HepG2 (cell line): ENCODE measurements around the gene FAM222B. TPM values are rescaled to one million over a fixed set of nuclear protein-coding genes. Genes with fewer than 3 reads are reported as not detected.

Source experiments
- ADNP ChIP-seq: sonication (generic); formaldehyde crosslinking; IDR thresholded peaks from 2 replicates; pipeline ENCODE4 v1.4.0; 2020; ENCODE audit warnings: missing genetic modification reagents
- AKNA ChIP-seq: sonication (generic); formaldehyde crosslinking; IDR thresholded peaks from 2 replicates; pipeline ENCODE4 v1.4.0; 2020; ENCODE audit warnings: missing genetic modification reagents, borderline replicate concordance
- ATF1 ChIP-seq: IDR thresholded peaks from 2 replicates; pipeline ENCODE4 v1.6.1; 2016; ENCODE audit warnings: mild to moderate bottlenecking, control low read depth
- FOXO4 ChIP-seq: sonication (generic); formaldehyde crosslinking; conservative IDR thresholded peaks from 2 replicates; pipeline ENCODE4 v1.8.1; 2023; ENCODE audit warnings: missing genetic modification reagents
- FOXP1 ChIP-seq, 2 experiments: fragments of 450-650 bp in 1 of 2; IDR thresholded peaks; 2 replicates each; pipeline ENCODE4 v1.6.1; 2017 to 2018; ENCODE audit warnings: antibody characterized with exemption in 1 of 2
- IRX3 ChIP-seq: sonication (generic); formaldehyde crosslinking; IDR thresholded peaks from 2 replicates; pipeline ENCODE4 v1.8.1; 2023; ENCODE audit warnings: mild to moderate bottlenecking, low read depth, missing genetic modification reagents, borderline replicate concordance
- NFE2L2 ChIP-seq: fragments of 150-350 bp; IDR thresholded peaks from 2 replicates; pipeline ENCODE4 v1.6.1; 2014; ENCODE audit warnings: low read length
- PPARG ChIP-seq: conservative IDR thresholded peaks from 2 replicates; pipeline ENCODE4 v1.6.1; 2016; ENCODE audit warnings: missing biosample characterization, missing genetic modification reagents
- ZFYVE20 ChIP-seq: sonication (generic); formaldehyde crosslinking; IDR thresholded peaks from 2 replicates; pipeline ENCODE4 v1.8.0; 2023; ENCODE audit warnings: low read depth, mild to moderate bottlenecking, moderate library complexity, missing genetic modification reagents, borderline replicate concordance
- ZNF280D ChIP-seq: sonication (generic); formaldehyde crosslinking; IDR thresholded peaks from 2 replicates; pipeline ENCODE4 v1.5.1; 2020; ENCODE audit warnings: mild to moderate bottlenecking, missing genetic modification reagents
- ZNF383 ChIP-seq: sonication (generic); formaldehyde crosslinking; IDR thresholded peaks from 2 replicates; pipeline ENCODE4 v1.4.0; 2020; ENCODE audit warnings: missing genetic modification reagents, mild to moderate bottlenecking, borderline replicate concordance
- ZNF512 ChIP-seq: sonication (generic); formaldehyde crosslinking; IDR thresholded peaks from 2 replicates; pipeline ENCODE4 v1.4.0; 2020; ENCODE audit warnings: mild to moderate bottlenecking, missing genetic modification reagents
- ZNF782 ChIP-seq: sonication (generic); formaldehyde crosslinking; IDR thresholded peaks from 2 replicates; pipeline ENCODE4 v1.4.0; 2020; ENCODE audit warnings: missing genetic modification reagents, mild to moderate bottlenecking, borderline replicate concordance
- ZSCAN5A ChIP-seq: sonication (generic); formaldehyde crosslinking; IDR thresholded peaks from 2 replicates; pipeline ENCODE4 v1.8.0; 2022; ENCODE audit warnings: mild to moderate bottlenecking, missing genetic modification reagents, borderline replicate concordance
- polyA plus RNA-seq, 8 experiments: library from polyadenylated mRNA; depleted of rRNA in 3 of 8; stranded (reverse) in 7 of 8; unstranded in 1 of 8; fragments of >200 nt; fragmentation: Illumina TruSeq in 4 of 8; extraction: Trizol in 4 of 8; gene quantifications; 2 replicates each; pipeline versions ENCODE4 v1.2.1 to v1.2.3, GENCODE V29; 2011 to 2016; ENCODE audit warnings: low read depth in 4 of 8, missing spikeins in 1 of 8, mixed read lengths in 1 of 8; ENCODE audit not compliant: insufficient read depth in 1 of 8
- total RNA-seq, 5 experiments: library from RNA; depleted of rRNA; stranded (reverse); fragments of >200 nt; fragmentation: Illumina TruSeq; extraction: Trizol; gene quantifications; 2 replicates each; pipeline ENCODE4 v1.2.3, GENCODE V29; 2016; ENCODE audit warnings: low read depth in 1 of 5

Gene FAM222B
- total and polyA plus RNA-seq, 2 of the 13 experiments (the other 11 are each of a cell fraction or from before 2014, with no cell fraction given) = 3.5 to 7.3 TPM

- no peak for TF ChIP-seq AKNA (CRISPR knock-in tag)
- TF ChIP-seq ZNF782 (CRISPR knock-in tag) = peak; percentile 51; the same call in 1 of the 2 replicates
- 0 out of 2 replicates have a peak, but pooled peaks have one; percentile 14 for TF ChIP-seq IRX3 (CRISPR knock-in tag)
- TF ChIP-seq ZFYVE20 (CRISPR knock-in tag) = no peak
- no peak for TF ChIP-seq ZSCAN5A (CRISPR knock-in tag)
- TF ChIP-seq ATF1 (CRISPR knock-in tag) = no peak
- no peak for TF ChIP-seq FOXP1 (IDR thresholded peaks at IDR 0.05)
- TF ChIP-seq FOXP1 (CRISPR knock-in tag; IDR thresholded peaks at IDR 0.05) = no peak
- no peak for TF ChIP-seq ADNP (CRISPR knock-in tag)
- TF ChIP-seq ZNF280D = no peak
- no peak for TF ChIP-seq ZNF383 (CRISPR knock-in tag)
- no peak for TF ChIP-seq NFE2L2
- no peak for TF ChIP-seq PPARG (CRISPR knock-in tag)
- no peak for TF ChIP-seq ZNF512 (CRISPR knock-in tag)
- no peak for TF ChIP-seq FOXO4
Measured at GRCh38 chr17:28743243-28744103, 99.1 kb downstream of the FAM222B start, which contains the start of gene TRAF4 (continued).
